ENCODE data around the gene WDR55.
"Not testable (repeated sequence)": the region's sequence is repeated elsewhere in the genome, so short reads cannot be mapped to it uniquely, and the experiment has no call there.

The WDR55 gene

DNA sequence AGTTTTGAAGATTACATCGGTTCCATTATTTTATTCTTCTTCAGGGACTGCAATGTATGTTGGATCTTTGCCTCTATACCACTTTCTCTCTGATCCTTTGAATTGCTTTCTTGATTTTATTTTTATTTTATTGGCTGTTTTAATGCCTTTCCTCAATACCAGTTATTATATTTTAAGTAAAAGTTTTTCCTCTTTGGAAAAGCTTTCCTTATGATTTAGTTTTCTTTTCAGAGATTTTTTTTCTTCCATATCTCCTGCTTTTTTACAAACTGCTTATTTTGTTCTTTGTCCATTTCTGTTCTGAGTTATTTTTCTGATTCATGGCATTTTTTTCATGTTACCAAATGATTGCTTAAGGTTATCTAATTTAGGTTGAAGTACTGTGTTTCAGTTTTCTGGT lies 47.1 kb downstream of the WDR55 start:
- no peak for DNase-seq (ENCODE audit: low spot score)

DNA sequence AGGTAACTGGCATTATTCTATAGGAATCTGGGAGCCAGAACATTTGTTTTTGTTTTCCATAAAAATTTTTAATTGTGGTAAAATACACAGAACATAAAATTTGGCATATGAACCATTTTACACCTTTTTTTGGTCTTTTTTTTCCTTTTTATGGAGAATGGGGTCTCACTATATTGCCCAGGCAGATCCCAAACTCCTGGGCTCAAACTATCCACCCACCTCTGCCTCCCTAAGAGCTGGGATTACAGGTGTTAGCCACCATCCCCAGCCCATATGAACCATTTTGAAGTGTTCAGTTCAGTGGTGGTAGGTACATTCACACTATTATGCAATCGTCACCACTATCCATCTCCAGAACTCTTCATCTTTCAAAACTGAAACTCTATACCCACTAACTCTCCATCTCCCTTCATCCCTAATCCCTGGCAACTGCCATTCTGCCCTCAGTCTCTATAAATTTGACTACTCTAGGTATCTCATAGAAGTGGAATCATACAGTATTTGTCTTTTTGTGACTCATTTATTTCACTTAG lies 48.9 kb downstream of the WDR55 start:
- DNase-seq (ENCODE audit: low spot score) = no peak

DNA sequence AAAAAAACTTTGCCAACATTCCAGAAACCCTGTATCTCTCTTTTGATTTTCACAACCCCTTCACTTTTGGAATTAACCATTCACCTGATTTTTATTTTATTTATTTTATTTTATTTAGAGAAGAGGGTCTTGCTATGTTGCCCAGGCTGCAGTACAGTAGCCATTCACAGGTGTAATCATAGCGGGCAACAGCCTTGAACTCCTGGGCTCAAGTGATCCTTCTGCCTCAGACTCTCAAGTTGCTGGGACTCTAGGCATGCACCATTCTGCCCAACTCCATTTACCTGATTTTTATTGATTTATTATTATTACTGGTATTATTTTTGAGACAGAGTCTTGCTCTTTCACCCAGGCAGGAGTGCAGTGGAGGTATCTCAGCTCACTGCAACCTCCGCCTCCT lies 51.5 kb downstream of the WDR55 start:
- not testable (repeated sequence) for DNase-seq (ENCODE audit: low spot score)

DNA sequence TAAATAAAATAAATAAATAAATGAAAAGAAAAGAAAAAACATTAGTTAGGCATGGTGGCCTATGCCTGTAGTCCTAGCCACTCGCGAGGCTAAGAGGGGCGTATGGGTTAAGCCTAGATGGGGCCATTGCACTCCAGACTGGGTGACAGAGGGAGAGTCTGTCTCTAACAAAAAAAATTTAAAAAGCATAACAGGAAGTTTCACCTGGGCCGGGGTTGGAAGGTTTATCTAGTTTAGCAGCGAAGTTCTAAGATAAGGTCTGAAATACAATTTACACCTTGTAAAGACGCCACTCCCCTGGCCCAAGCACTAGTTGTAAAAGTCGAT lies 53.5 kb downstream of the WDR55 start:
- no peak for DNase-seq (ENCODE audit: low spot score)

DNA sequence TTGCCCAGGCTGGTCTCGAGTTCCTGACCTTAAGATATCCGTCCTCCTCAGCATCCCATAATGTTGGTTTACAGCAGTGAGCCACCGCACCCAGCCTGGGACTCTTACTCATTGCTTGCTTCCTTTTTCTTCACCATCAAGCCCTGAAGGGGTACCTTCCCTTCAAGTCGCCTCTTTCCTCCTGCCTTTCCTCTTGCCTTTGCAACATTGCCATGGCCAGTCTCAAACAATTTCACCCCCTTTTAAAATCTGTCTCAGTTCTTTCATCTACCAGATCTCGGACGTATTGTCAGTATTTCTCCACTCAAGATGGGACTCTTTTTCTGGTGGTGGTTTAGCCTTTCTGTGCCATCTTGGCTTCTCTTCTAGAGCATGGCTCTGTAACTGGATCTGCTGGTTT lies 56.0 kb downstream of the WDR55 start:
- not testable (repeated sequence) for DNase-seq (ENCODE audit: low spot score)

DNA sequence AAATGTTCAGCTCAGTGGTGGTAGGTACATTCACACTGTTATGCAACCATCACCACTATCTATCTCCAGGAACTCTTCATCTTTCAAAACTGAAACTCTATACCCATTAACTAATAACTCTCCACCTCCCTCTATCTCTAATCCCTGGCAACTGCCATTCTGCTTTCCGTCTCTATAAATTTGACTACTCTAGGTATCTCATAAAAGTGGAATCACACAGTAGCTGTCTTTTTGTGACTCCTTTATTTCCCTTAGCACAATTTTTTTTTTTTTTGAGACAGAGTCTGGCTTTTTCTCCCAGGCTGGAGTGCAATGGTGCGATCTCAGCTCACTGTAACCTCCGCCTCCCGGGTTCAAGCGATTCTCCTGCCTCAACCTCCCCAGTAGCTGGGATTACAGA lies 56.7 kb downstream of the WDR55 start:
- not testable (repeated sequence) for DNase-seq (ENCODE audit: low spot score)
